ENCODE data around the gene RBP5. TPM values are rescaled to one million over a fixed set of nuclear protein-coding genes. Genes with fewer than 3 reads are reported as not detected.
"Not testable (repeated sequence)": the region's sequence is repeated elsewhere in the genome, so short reads cannot be mapped to it uniquely, and the experiment has no call there.

RBP5 gene
- total and polyA plus RNA-seq, 4 donors: 1.1 to 13.4 (median 6.3) TPM; not detected in 1

GRCh38 chr12:7113389-7113871 lies 15.3 kb downstream of the RBP5 start:
- Histone ChIP-seq H3K27ac (ENCODE audit: low read depth in 1 of 2, low read length in 2 of 2) (no peak overlapping the region), H3K36me3 (ENCODE audit: control insufficient read depth in 1 of 2, insufficient read depth in 2 of 2, low read length in 1 of 2) (peaks cover 0 to 4% of the 10 kb centered on the region in 2 donors)

GRCh38 chr12:7112041-7112440 lies 16.6 kb downstream of the RBP5 start:
- DNase-seq: no peak
- H3K9me3 ChIP-seq (ENCODE audit: control insufficient read depth, low read length): no peaks in the 10 kb centered on the region
- intact Hi-C loops (cut with DNase I): loop anchor here in 1 of 2 donors (5.0 kb wide), 1 partner anchor 165 kb away; no protein-coding TSS in a partner anchor
- no peaks in the 10 kb centered on the region for H3K4me1 ChIP-seq (ENCODE audit: control insufficient read depth in 1 of 2, insufficient read depth in 2 of 2, low read length in 2 of 2)
- no peak overlapping the region for H3K4me3 ChIP-seq (ENCODE audit: low read length in 2 of 2)
- ATAC-seq (ENCODE audit: low FRiP score): no peak
- WGBS, 2 donors: 82 to 88% methylated on average over 4 of the region's 4 CpGs
- no peaks in the 10 kb centered on the region for H3K27me3 ChIP-seq (ENCODE audit: control insufficient read depth in 1 of 2, insufficient read depth in 2 of 2, low read length in 1 of 2)
- H3K36me3 ChIP-seq (ENCODE audit: control insufficient read depth in 1 of 2, insufficient read depth in 2 of 2, low read length in 1 of 2): peaks cover 0 to 4% of the 10 kb centered on the region in 2 donors
- no peak overlapping the region for H3K27ac ChIP-seq (ENCODE audit: low read depth in 1 of 2, low read length in 2 of 2)

More at GRCh38 chr12:7113389-7113871, 15.3 kb downstream of the RBP5 start:
- peak in 1 of 2 donors; percentile 38 for DNase-seq
- Histone ChIP-seq H3K9me3 (ENCODE audit: control insufficient read depth, low read length) (no peaks in the 10 kb centered on the region), H3K4me1 (ENCODE audit: control insufficient read depth in 1 of 2, insufficient read depth in 2 of 2, low read length in 2 of 2) (no peaks in the 10 kb centered on the region), H3K27me3 (ENCODE audit: control insufficient read depth in 1 of 2, insufficient read depth in 2 of 2, low read length in 1 of 2) (no peaks in the 10 kb centered on the region), H3K4me3 (ENCODE audit: low read length in 2 of 2) (no peak overlapping the region)
- ATAC-seq (ENCODE audit: low FRiP score): peak; percentile 48
- intact Hi-C loops (cut with DNase I): loop anchor here in 1 of 2 donors (5.0 kb wide), 1 partner anchor 166 kb away; no protein-coding TSS in a partner anchor
- WGBS, 2 donors: 41 to 47% methylated on average over 5 of the region's 5 CpGs

DNA sequence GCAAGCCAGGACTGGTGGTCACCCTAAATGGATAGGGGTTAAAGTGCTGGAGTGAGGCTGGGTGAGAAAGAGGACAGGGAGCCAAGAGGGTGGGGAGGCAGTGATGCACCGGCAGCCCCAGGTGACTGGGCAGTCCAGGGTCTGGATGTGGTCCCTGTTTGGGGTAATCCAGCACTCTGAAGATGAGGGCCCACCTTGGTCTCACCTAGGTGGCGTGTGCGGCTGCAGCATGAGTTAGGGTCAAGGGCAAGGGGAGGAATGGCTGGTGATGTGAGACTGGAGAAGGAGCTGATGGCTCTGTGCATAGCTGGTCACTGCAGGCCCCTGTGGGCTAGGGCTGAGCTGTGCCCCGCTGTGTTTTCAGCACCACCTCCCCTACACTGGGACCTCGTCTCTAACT lies 18.0 kb downstream of the RBP5 start:
- intact Hi-C loops (cut with DNase I): loop anchor here in 1 of 2 donors (5.0 kb wide), 1 partner anchor 163 kb away; no protein-coding TSS in a partner anchor
- ATAC-seq (ENCODE audit: low FRiP score) (no peak), DNase-seq (no peak)
- WGBS, 2 donors: 93 to 96% methylated on average over 5 of the region's 5 CpGs
- no peak overlapping the region for H3K4me3 ChIP-seq (ENCODE audit: low read length in 2 of 2)
- H3K9me3 ChIP-seq (ENCODE audit: control insufficient read depth, low read length): no peaks in the 10 kb centered on the region
- no peaks in the 10 kb centered on the region for H3K36me3 ChIP-seq (ENCODE audit: control insufficient read depth in 1 of 2, insufficient read depth in 2 of 2, low read length in 1 of 2)
- no peaks in the 10 kb centered on the region for H3K4me1 ChIP-seq (ENCODE audit: control insufficient read depth in 1 of 2, insufficient read depth in 2 of 2, low read length in 2 of 2)
- no peak overlapping the region for H3K27ac ChIP-seq (ENCODE audit: low read depth in 1 of 2, low read length in 2 of 2)
- no peaks in the 10 kb centered on the region for H3K27me3 ChIP-seq (ENCODE audit: control insufficient read depth in 1 of 2, insufficient read depth in 2 of 2, low read length in 1 of 2)

GRCh38 chr12:7109572-7109920 lies 19.1 kb downstream of the RBP5 start:
- no peak overlapping the region for H3K4me3 ChIP-seq (ENCODE audit: low read length in 2 of 2)
- H3K36me3 ChIP-seq (ENCODE audit: control insufficient read depth in 1 of 2, insufficient read depth in 2 of 2, low read length in 1 of 2): no peaks in the 10 kb centered on the region
- DNase-seq (peak in 1 of 2 donors; percentile 57), ATAC-seq (ENCODE audit: low FRiP score) (no peak)
- no peaks in the 10 kb centered on the region for H3K9me3 ChIP-seq (ENCODE audit: control insufficient read depth, low read length)
- no peaks in the 10 kb centered on the region for H3K4me1 ChIP-seq (ENCODE audit: control insufficient read depth in 1 of 2, insufficient read depth in 2 of 2, low read length in 2 of 2)
- WGBS, 2 donors: 62% methylated on average over 5 of the region's 5 CpGs
- no peaks in the 10 kb centered on the region for H3K27me3 ChIP-seq (ENCODE audit: control insufficient read depth in 1 of 2, insufficient read depth in 2 of 2, low read length in 1 of 2)
- H3K27ac ChIP-seq (ENCODE audit: low read depth in 1 of 2, low read length in 2 of 2): no peak overlapping the region
- intact Hi-C loops (cut with DNase I): loop anchor here (1.0 to 2.0 kb wide), 3 partner anchors 49 to 165 kb away; partner anchors contain the start of genes C1S (in 2 of the 2) and C12orf57 (in 1 of the 2)

DNA sequence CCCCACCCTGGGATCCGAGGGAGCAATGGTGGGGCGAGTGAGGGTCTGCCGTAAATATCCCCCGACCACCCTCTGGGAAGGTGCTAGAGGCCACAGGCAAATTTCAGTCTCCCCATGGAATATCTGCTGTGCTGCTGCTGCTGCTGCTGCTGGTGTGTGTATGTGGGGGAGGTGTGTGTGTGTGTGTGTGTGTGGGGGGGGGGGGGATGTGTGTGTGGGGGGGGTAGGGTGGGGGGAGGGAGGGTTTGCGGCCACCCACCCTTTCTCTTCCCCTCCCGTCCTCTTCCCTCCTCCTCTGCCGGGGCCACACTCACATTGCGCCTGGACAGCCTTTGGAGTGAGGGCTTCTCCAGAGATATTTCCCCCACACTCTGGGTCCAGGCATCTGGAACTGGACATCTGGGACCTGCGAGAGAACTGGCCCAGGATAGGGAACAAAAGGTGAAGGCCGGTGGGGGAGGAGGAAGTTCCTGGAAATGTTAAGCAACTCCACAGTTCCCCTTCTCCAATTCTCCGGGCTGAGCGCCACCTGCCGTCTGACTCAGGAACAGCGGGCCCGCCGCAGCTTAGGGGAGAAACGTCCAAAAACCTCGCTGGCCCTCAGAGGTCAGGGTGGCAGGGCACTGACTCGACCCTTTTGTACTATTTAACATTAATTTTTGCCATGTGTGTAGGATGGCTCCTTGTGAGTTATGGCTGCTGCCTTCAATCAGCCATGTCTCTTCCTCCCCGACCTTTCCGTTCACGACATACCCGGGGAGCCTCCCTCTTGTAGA lies 19.7 kb downstream of the RBP5 start, which contains the start of gene C1RL:
C1RL (minus strand) TSS at position 419 of the 776 bp plus-strand sequence; CDS start at position 385, 34 bp downstream.
- peak; percentile 93 to 97 for DNase-seq
- Histone ChIP-seq H3K4me3 (ENCODE audit: low read length in 2 of 2) (peak within 1 kb of the TSS; percentile 19 to 84), H3K9me3 (ENCODE audit: control insufficient read depth, low read length) (no peaks in the 10 kb centered on the region), H3K27me3 (ENCODE audit: control insufficient read depth in 1 of 2, insufficient read depth in 2 of 2, low read length in 1 of 2) (no peaks in the 10 kb centered on the region), H3K27ac (ENCODE audit: low read depth in 1 of 2, low read length in 2 of 2) (peak within 1 kb of the TSS; percentile 74 to 92), H3K36me3 (ENCODE audit: control insufficient read depth in 1 of 2, insufficient read depth in 2 of 2, low read length in 1 of 2) (no peaks in the 10 kb centered on the region), H3K4me1 (ENCODE audit: control insufficient read depth in 1 of 2, insufficient read depth in 2 of 2, low read length in 2 of 2) (no peaks in the 10 kb centered on the region)
- intact Hi-C loops (cut with DNase I): loop anchor here (1.0 to 2.0 kb wide), 4 partner anchors 17 to 164 kb away; partner anchors contain the start of genes C1S (in 2 of the 2), C12orf57 (in 1 of the 2) and C1R (in 1 of the 2)
- 16 to 18% methylated on average over 20 to 23 of the region's 23 CpGs for WGBS, 2 donors
- ATAC-seq (ENCODE audit: low FRiP score): peak; percentile 90

DNA sequence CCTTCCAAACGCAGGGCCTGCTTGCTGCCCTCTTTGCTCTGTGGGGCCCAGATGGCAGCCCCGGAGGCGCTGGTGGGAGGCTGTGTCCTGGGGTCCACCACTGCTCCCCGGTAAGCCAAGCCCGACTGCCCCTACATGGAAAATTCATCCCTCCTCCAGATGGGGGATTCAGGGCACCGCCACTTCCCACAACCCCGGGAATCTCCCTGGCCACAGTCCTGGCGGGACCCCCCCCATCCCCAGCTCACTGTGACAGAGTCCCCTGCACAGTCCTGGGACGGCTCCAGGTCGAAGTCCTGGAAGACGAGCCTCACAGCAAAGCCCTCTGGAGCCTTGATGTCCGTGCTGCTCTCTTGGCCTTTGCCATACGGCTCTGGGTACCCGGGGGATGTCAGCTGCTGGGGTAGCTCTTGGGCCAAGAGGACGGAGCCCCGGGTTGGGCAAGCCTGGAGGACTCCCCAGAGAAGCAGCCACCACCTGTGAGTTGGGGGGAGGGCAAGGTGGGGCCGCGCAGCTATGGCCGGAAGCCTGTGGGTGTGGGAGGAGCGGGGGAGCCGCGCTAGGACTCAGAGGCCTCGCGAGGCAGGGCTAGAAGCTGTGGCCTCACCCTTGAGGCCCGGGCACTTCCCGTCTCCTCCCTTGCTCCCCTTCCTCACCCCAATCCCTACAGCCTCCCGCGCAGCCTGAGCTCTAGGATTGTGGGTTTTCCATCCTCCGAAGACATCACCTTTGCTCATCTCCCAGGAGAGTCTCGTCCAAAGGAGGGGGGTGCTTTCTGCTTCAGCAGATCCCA lies 20.5 kb downstream of the RBP5 start:
- ATAC-seq (ENCODE audit: low FRiP score) (peak; percentile 89), DNase-seq (peak; percentile 86 to 90)
- Histone ChIP-seq H3K27me3 (ENCODE audit: control insufficient read depth in 1 of 2, insufficient read depth in 2 of 2, low read length in 1 of 2) (no peaks in the 10 kb centered on the region), H3K27ac (ENCODE audit: low read depth in 1 of 2, low read length in 2 of 2) (peak overlapping the region; percentile 74 to 80), H3K9me3 (ENCODE audit: control insufficient read depth, low read length) (no peaks in the 10 kb centered on the region), H3K4me3 (ENCODE audit: low read length in 2 of 2) (peak overlapping the region; percentile 19 to 84), H3K36me3 (ENCODE audit: control insufficient read depth in 1 of 2, insufficient read depth in 2 of 2, low read length in 1 of 2) (no peaks in the 10 kb centered on the region), H3K4me1 (ENCODE audit: control insufficient read depth in 1 of 2, insufficient read depth in 2 of 2, low read length in 2 of 2) (no peaks in the 10 kb centered on the region)
- 2% methylated on average over 29 to 30 of the region's 30 CpGs for WGBS, 2 donors
- intact Hi-C loops (cut with DNase I): loop anchor here in 1 of 2 donors (1.0 to 2.0 kb wide), 3 partner anchors 16 to 163 kb away; partner anchors contain the start of genes C12orf57, C1R and C1S

DNA sequence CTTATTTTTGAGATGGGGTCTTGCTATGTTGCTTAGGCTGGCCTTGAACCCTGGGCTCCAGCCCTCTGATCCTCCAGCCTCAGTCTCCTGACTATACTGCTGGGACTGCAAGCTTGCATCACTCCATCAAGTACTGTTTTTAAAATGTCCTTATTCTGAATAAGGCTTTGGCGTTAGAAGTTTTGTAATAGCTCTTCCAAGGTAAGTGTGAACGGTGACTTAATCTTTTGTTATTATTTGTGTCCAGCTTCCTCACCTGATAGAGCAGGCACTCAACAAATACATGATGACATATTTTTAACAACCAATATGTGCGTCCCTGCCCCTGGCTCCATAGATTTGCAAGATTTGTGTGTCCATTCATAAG lies 21.1 kb downstream of the RBP5 start:
- Histone ChIP-seq H3K4me1 (ENCODE audit: control insufficient read depth in 1 of 2, insufficient read depth in 2 of 2, low read length in 2 of 2) (no peaks in the 10 kb centered on the region), H3K36me3 (ENCODE audit: control insufficient read depth in 1 of 2, insufficient read depth in 2 of 2, low read length in 1 of 2) (no peaks in the 10 kb centered on the region), H3K27ac (ENCODE audit: low read depth in 1 of 2, low read length in 2 of 2) (peak overlapping the region in 1 of 2 donors; percentile 80), H3K9me3 (ENCODE audit: control insufficient read depth, low read length) (no peaks in the 10 kb centered on the region), H3K27me3 (ENCODE audit: control insufficient read depth in 1 of 2, insufficient read depth in 2 of 2, low read length in 1 of 2) (no peaks in the 10 kb centered on the region), H3K4me3 (ENCODE audit: low read length in 2 of 2) (peak overlapping the region in 1 of 2 donors; percentile 84)
- intact Hi-C loops (cut with DNase I): loop anchor here in 1 of 2 donors (1.0 to 2.0 kb wide), 3 partner anchors 15 to 163 kb away; partner anchors contain the start of genes C12orf57, C1R and C1S
- no peak for DNase-seq
- WGBS, 2 donors: 25 to 38% methylated on average over 3 of the region's 3 CpGs
- ATAC-seq (ENCODE audit: low FRiP score): no peak

GRCh38 chr12:7107181-7107580 lies 21.5 kb downstream of the RBP5 start:
- H3K4me3 ChIP-seq (ENCODE audit: low read length in 2 of 2); ATAC-seq (ENCODE audit: low FRiP score); H3K4me1 ChIP-seq (ENCODE audit: control insufficient read depth in 1 of 2, insufficient read depth in 2 of 2, low read length in 2 of 2); intact Hi-C loops (cut with DNase I); H3K9me3 ChIP-seq (ENCODE audit: control insufficient read depth, low read length); H3K27ac ChIP-seq (ENCODE audit: low read depth in 1 of 2, low read length in 2 of 2); DNase-seq; H3K27me3 ChIP-seq (ENCODE audit: control insufficient read depth in 1 of 2, insufficient read depth in 2 of 2, low read length in 1 of 2); H3K36me3 ChIP-seq (ENCODE audit: control insufficient read depth in 1 of 2, insufficient read depth in 2 of 2, low read length in 1 of 2): not testable (repeated sequence)
- 97 to 99% methylated on average over 5 of the region's 5 CpGs for WGBS, 2 donors
